B cell (primary cell): ENCODE measurements around the gene PCDHA1. TPM values are rescaled to one million over a fixed set of nuclear protein-coding genes. Genes with fewer than 3 reads are reported as not detected.

Source experiments
- ATAC-seq: fragments of 200-7000 bp; cut with Tn5 transposase; one replicate; pipeline ENCODE4 v1.10.0; 2021; ENCODE audit warnings: low read depth, mild to moderate bottlenecking, moderate number of reproducible peaks, moderate library complexity
- CTCF ChIA-PET: fragments of 350-600 bp; sonication (Branson Sonifier 250); formaldehyde crosslinking; loops from one replicate; lab custom pipeline; 2021; ENCODE audit warnings: antibody characterized with exemption, inconsistent platforms; lab: Charles Lee
- POLR2A ChIA-PET: fragments of 350-600 bp; sonication (Branson Sonifier 250); formaldehyde crosslinking; loops from one replicate; lab custom pipeline; 2021; ENCODE audit warnings: antibody characterized with exemption; lab: Charles Lee
- DNase-seq: peaks from one replicate; pipeline ENCODE4 v3.0.0; 2013
- H2AFZ ChIP-seq: 2 replicates; pipeline ENCODE4 v1.6.1; 2012; ENCODE audit warnings: mild to moderate bottlenecking, low read depth, low read length; ENCODE audit not compliant: insufficient read depth, poor library complexity, severe bottlenecking
- H3K27ac ChIP-seq, 2 donors: 1 replicate in 1 of 2; 2 replicates in 1 of 2; pipeline ENCODE4 v1.5.1; 2012 to 2013; ENCODE audit warnings: low read length in 2 of 2, mild to moderate bottlenecking in 2 of 2, moderate library complexity in 1 of 2
- H3K27me3 ChIP-seq, 4 experiments: fragments of 200-600 bp in 1 of 4; sonication (generic) in 1 of 4; replicated peaks in 1 of 4; 1 replicate in 2 of 4; 2 replicates in 2 of 4; pipeline versions ENCODE4 v1.6.1 to v1.7.0; 2013 to 2016; ENCODE audit warnings: low read length in 3 of 4, mild to moderate bottlenecking in 2 of 4, mixed read lengths in 1 of 4, moderate library complexity in 1 of 4; ENCODE audit not compliant: insufficient read depth in 4 of 4, control insufficient read depth in 3 of 4; ENCODE audit errors: control extremely low read depth in 1 of 4
- H3K36me3 ChIP-seq, 2 experiments: replicated peaks in 1 of 2; 1 replicate in 1 of 2; 2 replicates in 1 of 2; pipeline versions ENCODE4 v1.6.1 to v1.7.1; 2013; ENCODE audit warnings: low read length in 1 of 2; ENCODE audit not compliant: insufficient read depth in 2 of 2, control insufficient read depth in 1 of 2; ENCODE audit errors: control extremely low read depth in 1 of 2, extremely low read depth in 1 of 2
- H3K4me1 ChIP-seq, 2 donors: fragments of 200-600 bp in 1 of 2; sonication (generic) in 1 of 2; 1 replicate in 1 of 2; 2 replicates in 1 of 2; pipeline versions ENCODE4 v1.5.1 to v1.6.1; 2013 to 2017; ENCODE audit warnings: low read length in 2 of 2; ENCODE audit not compliant: control insufficient read depth in 2 of 2, insufficient read depth in 2 of 2
- H3K4me2 ChIP-seq: replicated peaks from 2 replicates; pipeline ENCODE3; 2012; ENCODE audit warnings: mild to moderate bottlenecking, low read depth, low read length; ENCODE audit not compliant: poor library complexity, severe bottlenecking
- H3K4me3 ChIP-seq, 5 experiments: fragments of 200-600 bp in 1 of 5; sonication (generic) in 1 of 5; 1 replicate in 3 of 5; 2 replicates in 2 of 5; pipeline versions ENCODE4 v1.5.1 to v1.7.0; 2011 to 2016; ENCODE audit warnings: low read length in 4 of 5, mild to moderate bottlenecking in 4 of 5, low read depth in 2 of 5, control low read depth in 1 of 5, moderate library complexity in 1 of 5; ENCODE audit not compliant: insufficient read depth in 1 of 5; ENCODE audit errors: control extremely low read depth in 1 of 5, extremely low read depth in 1 of 5
- H3K79me2 ChIP-seq: fragments of 200-600 bp; sonication (generic); one replicate; pipeline ENCODE4 v1.6.0; 2016; ENCODE audit warnings: low read length; ENCODE audit not compliant: control insufficient read depth, insufficient read depth
- H3K9ac ChIP-seq: fragments of 200-600 bp; sonication (generic); 2 replicates; pipeline ENCODE4 v1.6.1; 2017; ENCODE audit warnings: mild to moderate bottlenecking, low read length, moderate library complexity
- H3K9me3 ChIP-seq, 3 donors: one replicate each; pipeline versions ENCODE4 v1.6.1 to v1.7.1; 2013; ENCODE audit warnings: low read length in 2 of 3; ENCODE audit not compliant: control insufficient read depth in 2 of 3, insufficient read depth in 1 of 3; ENCODE audit errors: control extremely low read depth in 1 of 3
- H4K20me1 ChIP-seq: 2 replicates; pipeline ENCODE4 v1.6.0; 2012; ENCODE audit warnings: mild to moderate bottlenecking, low read length; ENCODE audit not compliant: insufficient read depth, control insufficient read depth, poor library complexity, severe bottlenecking
- H3K27ac Mint-ChIP-seq: one replicate; pipeline ENCODE4 v1.8.0; 2021; ENCODE audit warnings: mixed read lengths
- H3K27me3 Mint-ChIP-seq: one replicate; pipeline ENCODE4 v1.8.0; 2021; ENCODE audit warnings: mixed read lengths
- H3K4me1 Mint-ChIP-seq: one replicate; pipeline ENCODE4 v1.8.0; 2021; ENCODE audit warnings: mixed read lengths
- H3K4me3 Mint-ChIP-seq: one replicate; pipeline ENCODE4 v1.8.0; 2021; ENCODE audit warnings: mixed read lengths
- H3K9me3 Mint-ChIP-seq: one replicate; pipeline ENCODE4 v1.8.0; 2022; ENCODE audit warnings: mixed read lengths; ENCODE audit not compliant: insufficient read depth
- WGBS: methylation state at CpG from one replicate; pipeline ENCODE4 v1.1.5; 2013; ENCODE audit warnings: missing lambda C conversion rate; ENCODE audit not compliant: insufficient coverage; 5-methylcytosine and 5-hydroxymethylcytosine counted together
- intact Hi-C: fragments of 100-400 bp; cut with micrococcal nuclease; formaldehyde crosslinking; loops from one replicate; pipeline ENCODE4 v1.10.0; 2022
- polyA plus RNA-seq: library from polyadenylated mRNA; depleted of rRNA; stranded (reverse); fragments of >200 nt; gene quantifications from 2 replicates; pipeline ENCODE4 v1.2.3, GENCODE V29; 2012
- total RNA-seq, 2 donors: library from RNA; stranded (reverse); fragments of 120-200 nt in 1 of 2; gene quantifications; 1 replicate in 1 of 2; 2 replicates in 1 of 2; pipeline versions ENCODE4 v1.2.3 to v1.2.4, GENCODE V29; 2013 to 2022
- TF ChIP-seq, protein P1 (sequence below): fragments of 200-600 bp; IDR thresholded peaks from one replicate; pipeline ENCODE4 v1.8.0; 2022; ENCODE audit warnings: antibody characterized with exemption, mild to moderate bottlenecking

PCDHA1 gene
- total and polyA plus RNA-seq, 2 donors (not counting 1 experiment from before 2014, with no cell fraction given) = not detected

DNA sequence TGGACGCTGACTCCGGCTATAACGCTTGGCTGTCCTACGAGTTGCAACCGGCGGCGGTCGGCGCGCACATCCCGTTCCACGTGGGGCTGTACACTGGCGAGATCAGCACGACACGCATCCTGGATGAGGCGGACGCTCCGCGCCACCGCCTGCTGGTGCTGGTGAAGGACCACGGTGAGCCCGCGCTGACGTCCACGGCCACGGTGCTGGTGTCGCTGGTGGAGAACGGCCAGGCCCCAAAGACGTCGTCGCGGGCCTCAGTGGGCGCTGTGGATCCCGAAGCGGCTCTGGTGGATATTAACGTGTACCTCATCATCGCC, 91.3 kb downstream of the PCDHA1 start:
- DNase-seq (no peak), ATAC-seq (no peak)
- no peak overlapping the region for H2AFZ ChIP-seq
- H3K27me3 ChIP-seq = peaks cover 0 to 20% (median 12%) of the 10 kb centered on the region in 4 experiments
- Mint-ChIP-seq H3K27me3 (peaks cover 32% of the 10 kb centered on the region), H3K9me3 (peaks cover 8% of the 10 kb centered on the region), H3K4me1 (no peaks in the 10 kb centered on the region), H3K4me3 (no peak overlapping the region), H3K27ac (no peak overlapping the region)
- intact Hi-C loops = no loop called here
- H3K79me2 ChIP-seq = no peaks in the 10 kb centered on the region
- no peak overlapping the region for H3K9ac ChIP-seq
- no peaks in the 10 kb centered on the region for H3K4me1 ChIP-seq
- 54% methylated on average over 37 of the region's 37 CpGs for WGBS
- H3K9me3 ChIP-seq = peaks cover 3 to 27% (median 11%) of the 10 kb centered on the region in 3 donors
- no peak overlapping the region for H3K4me3 ChIP-seq
- no peak overlapping the region for H3K4me2 ChIP-seq
- H3K27ac ChIP-seq = no peak overlapping the region
- ChIA-PET CTCF (no interaction called here), POLR2A (no interaction called here)
- no peaks in the 10 kb centered on the region for H3K36me3 ChIP-seq
- no peaks in the 10 kb centered on the region for H4K20me1 ChIP-seq
- TF ChIP-seq, protein P1, sequence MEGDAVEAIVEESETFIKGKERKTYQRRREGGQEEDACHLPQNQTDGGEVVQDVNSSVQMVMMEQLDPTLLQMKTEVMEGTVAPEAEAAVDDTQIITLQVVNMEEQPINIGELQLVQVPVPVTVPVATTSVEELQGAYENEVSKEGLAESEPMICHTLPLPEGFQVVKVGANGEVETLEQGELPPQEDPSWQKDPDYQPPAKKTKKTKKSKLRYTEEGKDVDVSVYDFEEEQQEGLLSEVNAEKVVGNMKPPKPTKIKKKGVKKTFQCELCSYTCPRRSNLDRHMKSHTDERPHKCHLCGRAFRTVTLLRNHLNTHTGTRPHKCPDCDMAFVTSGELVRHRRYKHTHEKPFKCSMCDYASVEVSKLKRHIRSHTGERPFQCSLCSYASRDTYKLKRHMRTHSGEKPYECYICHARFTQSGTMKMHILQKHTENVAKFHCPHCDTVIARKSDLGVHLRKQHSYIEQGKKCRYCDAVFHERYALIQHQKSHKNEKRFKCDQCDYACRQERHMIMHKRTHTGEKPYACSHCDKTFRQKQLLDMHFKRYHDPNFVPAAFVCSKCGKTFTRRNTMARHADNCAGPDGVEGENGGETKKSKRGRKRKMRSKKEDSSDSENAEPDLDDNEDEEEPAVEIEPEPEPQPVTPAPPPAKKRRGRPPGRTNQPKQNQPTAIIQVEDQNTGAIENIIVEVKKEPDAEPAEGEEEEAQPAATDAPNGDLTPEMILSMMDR = no peak

DNA sequence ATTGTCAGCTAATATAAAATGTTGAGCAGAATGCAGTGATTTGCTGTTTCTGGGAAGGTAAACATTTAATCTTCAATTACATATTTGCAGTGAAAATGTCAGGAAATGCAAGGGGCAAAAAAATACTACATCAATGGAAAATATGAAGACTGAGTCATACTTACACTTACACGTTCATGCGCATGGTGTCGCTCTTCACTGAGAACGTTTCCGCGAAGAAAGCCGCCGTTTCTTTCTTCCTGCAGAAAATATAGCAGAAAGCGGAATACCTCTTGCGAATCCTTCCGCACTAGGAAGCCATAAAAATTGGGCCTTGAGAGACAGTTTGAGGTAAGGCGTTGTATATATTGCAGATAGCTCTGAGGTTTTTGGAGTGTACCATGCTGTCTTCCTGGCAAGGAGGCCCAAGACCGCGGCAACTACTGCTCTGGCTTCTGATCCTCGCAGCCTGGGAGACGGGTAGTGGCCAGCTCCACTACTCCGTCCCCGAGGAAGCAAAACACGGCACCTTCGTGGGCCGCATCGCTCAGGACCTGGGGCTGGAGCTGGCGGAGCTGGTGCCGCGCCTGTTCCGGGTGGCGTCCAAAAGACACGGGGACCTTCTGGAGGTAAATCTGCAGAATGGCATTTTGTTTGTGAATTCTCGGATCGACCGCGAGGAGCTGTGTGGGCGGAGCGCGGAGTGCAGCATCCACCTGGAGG, 96.1 kb downstream of the PCDHA1 start, which contains the start of gene PCDHA13:
PCDHA13 (plus strand) TSS at position 236 of the 702 bp plus-strand sequence; CDS start at position 381, 145 bp downstream.
- H4K20me1 ChIP-seq = no peaks in the 10 kb centered on the region
- H3K27me3 Mint-ChIP-seq = peaks cover 20% of the 10 kb centered on the region
- intact Hi-C loops = no loop called here
- H3K27ac ChIP-seq = no peak within 1 kb of the TSS
- H3K27ac Mint-ChIP-seq = no peak within 1 kb of the TSS
- no peak within 1 kb of the TSS for H3K4me3 ChIP-seq
- no peaks in the 10 kb centered on the region for H3K36me3 ChIP-seq
- no peak within 1 kb of the TSS for H3K9ac ChIP-seq
- H3K79me2 ChIP-seq = no peaks in the 10 kb centered on the region
- 28% methylated on average over 20 of the region's 35 CpGs for WGBS
- H3K4me2 ChIP-seq = no peak within 1 kb of the TSS
- ChIA-PET POLR2A (no interaction called here), CTCF (no interaction called here)
- no peak for DNase-seq
- H3K4me1 Mint-ChIP-seq = no peaks in the 10 kb centered on the region
- no peaks in the 10 kb centered on the region for H3K4me1 ChIP-seq
- peaks cover 8% of the 10 kb centered on the region for H3K9me3 Mint-ChIP-seq
- TF ChIP-seq, protein P1 = no peak
- peaks cover 0 to 13% (median 5%) of the 10 kb centered on the region in 4 experiments for H3K27me3 ChIP-seq
- no peak for ATAC-seq
- H3K9me3 ChIP-seq = peaks cover 3 to 33% (median 9%) of the 10 kb centered on the region in 3 donors
- H3K4me3 Mint-ChIP-seq = no peak within 1 kb of the TSS
- H2AFZ ChIP-seq = no peak within 1 kb of the TSS
